GM19023 (cell line): Measurements from ENCODE around the gene ACTL6B.
"Not testable (repeated sequence)": the region's sequence is repeated elsewhere in the genome, so short reads cannot be mapped to it uniquely, and the experiment has no call there.

Source experiments
- ATAC-seq: cut with Tn5 transposase; IDR thresholded peaks from one replicate; pipeline ENCODE4 v1.9.1; 2021; ENCODE audit warnings: mild to moderate bottlenecking, moderate library complexity; ENCODE audit not compliant: unreplicated experiment

Gene ACTL6B

DNA sequence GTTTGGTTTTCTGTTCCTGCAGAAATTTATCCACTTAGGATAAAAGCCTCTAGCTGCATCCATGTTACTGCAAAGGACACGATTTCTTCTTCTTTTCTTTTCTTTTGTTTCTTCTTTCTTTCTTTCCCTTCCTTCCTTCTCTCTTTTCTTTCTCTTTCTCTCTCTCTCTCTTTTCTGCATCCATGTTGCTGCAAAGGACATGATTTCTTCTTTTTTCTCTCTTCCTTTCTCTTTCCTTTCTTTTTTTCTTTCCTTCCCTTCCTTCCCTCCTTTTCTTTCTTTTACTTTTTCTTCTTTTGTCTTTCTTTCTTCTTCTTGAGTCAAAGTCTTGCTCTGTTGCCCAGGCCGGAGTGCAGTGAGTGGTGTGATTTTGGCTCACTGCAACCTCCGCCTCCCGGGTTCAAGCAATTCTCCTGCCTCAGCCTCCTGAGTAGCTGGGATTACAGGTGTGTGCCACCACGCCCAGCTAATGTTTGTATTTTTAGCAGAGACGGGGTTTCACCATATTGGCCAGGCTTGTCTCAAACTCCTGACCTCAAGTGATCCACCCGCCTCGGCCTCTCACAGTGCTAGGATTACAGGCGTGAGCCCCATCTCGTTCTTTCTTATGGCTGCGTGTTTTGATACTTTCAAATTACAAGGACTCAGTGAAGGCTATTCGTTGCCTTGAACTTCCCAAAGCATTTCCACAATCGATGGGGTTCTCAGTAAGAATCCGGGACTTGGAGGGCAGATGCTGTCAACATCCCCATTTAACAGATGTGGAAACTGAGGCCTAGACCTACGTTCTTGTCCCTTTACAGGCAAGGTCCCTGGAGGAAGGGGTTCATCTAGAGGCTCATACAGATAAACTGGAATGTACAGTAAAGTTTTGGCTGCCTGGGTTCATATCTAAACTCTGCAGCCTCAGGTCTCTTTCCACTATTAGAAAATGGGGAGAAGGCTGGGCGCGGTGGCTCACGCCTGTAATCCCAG is 15.4 kb upstream of the ACTL6B start:
- ATAC-seq = no peak

GRCh38 chr7:100670074-100670473 is 13.8 kb upstream of the ACTL6B start:
- ATAC-seq = no peak

DNA sequence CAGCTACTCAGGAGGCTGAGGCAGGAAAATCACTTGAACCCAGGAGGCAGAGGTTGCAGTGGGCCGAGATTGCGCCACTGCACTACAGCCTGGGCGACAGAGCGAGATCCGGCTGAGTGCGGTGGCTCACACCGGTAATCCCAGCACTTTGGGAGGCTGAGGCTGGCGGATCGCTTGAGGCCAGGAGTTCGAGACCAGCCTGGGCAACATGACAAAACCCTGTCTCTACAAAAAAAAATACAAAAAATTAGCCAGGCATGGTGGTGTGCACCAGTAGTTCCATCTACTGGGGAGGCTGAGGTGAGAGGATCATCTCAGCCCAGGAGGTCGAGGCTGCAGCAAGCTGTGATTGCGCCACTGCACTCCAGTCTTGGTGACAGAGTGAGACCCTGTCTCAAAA is 12.9 kb upstream of the ACTL6B start:
- ATAC-seq = not testable (repeated sequence)

- no peak for ATAC-seq
These were observed 11.8 kb upstream of the ACTL6B start for GRCh38 chr7:100668069-100668449.

DNA sequence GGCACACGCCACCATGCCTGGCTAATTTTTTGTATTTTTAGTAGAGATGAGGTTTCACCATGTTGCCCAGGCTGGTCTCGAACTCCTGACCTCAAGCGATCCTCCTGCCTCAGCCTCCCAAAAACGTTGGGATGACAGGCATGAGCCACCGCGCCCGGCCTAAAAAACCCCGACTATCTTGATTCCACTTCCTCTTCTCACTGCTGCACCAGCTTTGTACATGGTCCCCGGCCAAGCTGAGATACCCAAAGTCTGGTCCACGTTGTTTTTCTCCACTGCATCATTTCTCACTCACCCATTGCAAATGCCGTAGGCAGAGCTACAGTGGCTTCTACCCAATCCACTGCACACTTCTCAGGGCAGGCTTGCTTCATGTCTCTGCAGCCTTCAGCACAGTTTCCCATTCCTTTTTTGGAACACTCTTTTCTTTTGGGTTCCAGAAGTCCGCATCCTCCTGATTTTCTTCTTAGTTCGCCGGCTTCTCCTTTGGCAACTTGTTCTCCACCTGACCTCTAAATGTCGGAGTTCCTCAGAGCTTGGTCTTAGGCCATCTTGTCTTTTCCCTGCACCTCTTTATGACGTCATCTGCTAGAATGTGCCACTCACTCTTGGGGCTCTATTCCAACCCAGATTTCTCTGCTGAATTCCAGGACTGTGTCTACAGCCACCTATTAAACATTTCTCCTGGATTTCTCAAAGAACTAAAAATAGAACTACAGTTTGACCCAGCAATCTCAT is 11.3 kb upstream of the ACTL6B start:
- no peak for ATAC-seq

- no peak for ATAC-seq
These were observed 9.0 kb upstream of the ACTL6B start for GRCh38 chr7:100665168-100665726.

- ATAC-seq = not testable (repeated sequence)
These were observed 6.0 kb upstream of the ACTL6B start for GRCh38 chr7:100662194-100662776.

DNA sequence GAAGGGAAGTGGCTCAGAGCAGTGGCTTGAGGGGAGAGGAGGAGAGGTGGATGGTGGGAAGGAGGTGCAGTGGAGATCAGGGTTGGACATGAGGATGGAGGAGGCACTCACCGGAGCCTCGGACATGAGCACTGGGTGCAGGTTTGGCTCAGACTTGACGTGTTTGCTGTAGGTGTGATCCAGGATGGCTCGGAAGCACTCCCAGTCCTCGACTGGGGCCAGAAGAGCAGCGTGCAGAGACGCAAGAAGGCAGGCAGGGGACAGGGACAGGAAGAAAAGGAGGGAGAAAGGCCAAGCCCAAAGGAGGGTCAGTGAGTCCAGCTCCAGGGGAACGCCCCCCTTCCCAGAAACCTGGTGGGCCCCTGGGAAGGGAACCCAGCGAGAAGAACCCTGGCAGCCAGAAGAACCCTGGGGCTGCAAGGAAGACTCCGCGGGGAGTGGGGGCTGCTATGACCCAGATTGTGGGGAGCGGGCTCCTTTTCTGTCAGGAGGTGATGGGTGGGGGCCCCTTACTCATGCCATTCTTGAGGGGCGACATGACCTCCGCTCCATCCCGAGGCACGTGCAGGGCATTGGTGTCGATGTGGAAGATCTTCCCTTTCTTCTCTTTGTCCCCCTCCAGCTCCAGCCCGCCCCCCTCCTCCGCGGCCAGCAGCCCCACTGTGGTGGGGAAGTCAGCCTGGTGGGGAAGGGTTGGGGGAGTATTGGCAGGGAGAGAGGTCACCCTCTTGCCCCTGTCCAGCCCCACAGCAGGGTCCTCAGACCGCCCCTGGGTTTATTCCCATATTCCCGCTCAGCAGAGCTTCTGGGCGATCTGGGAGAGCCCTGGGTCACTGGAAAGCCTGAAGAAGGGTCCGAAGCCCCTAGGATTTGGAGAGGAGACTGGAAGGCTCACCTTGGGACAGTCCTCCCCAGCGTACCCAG is 1.1 kb downstream of the ACTL6B start:
- ATAC-seq = no peak

- no peak for ATAC-seq
These were observed 6.3 kb downstream of the ACTL6B start for GRCh38 chr7:100649826-100650565.

DNA sequence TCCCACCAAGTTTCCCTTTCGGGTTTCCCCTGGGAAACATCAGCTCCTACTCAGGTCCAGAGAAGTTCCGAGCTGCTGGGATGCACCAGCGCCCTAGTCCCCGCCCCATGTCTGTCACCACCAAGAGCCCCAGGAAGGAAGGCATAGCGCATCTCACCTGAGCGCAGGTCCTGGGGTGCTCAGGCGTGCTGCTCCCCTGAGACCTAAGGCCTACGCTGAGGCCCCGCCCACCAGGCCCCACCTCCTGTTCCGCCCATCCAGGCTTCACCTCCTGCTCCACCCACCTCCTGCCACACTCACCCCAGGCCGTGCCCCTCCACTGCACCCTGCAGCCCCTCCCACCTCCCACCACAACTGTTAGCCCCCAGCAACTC is 13.7 kb downstream of the ACTL6B start:
- no peak for ATAC-seq

DNA sequence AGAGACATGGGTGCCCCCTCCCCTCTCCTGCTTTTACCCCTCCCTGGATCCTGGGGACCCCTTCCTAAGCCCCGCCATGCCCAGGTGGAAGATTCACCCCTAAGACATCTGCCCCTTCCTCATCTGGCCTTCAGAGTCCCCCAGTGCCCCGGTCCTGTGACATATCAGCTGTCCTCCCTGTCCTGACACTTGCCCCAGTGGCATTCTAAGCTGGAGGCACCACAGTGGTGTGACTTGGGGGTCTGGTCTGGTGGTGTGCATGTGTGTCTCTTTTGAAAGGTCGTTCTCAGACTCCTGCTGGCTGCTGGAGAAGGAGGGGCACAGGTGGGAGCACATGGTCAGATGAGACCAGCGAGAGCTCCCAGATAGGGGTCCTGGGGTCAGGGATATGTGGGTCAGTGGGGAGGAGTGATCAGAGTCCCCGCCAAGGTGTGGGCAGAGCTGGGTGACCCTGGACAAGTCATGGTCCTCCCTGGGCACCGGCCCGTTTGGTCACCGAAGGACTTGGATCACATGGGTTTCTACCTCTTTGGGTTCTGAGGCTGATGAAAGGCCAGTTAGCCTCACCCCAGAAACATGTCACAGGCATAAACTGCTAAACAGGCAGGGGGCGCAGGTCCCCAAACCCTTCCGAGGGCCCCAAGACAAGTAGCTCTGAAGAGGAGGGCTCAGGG is 14.3 kb downstream of the ACTL6B start:
- ATAC-seq = no peak

- no peak for ATAC-seq
These were observed 14.8 kb downstream of the ACTL6B start, which contains the start of gene TFR2 for GRCh38 chr7:100641463-100641859. Gene TFR2 (minus strand): TSS chr7:100641552. CDS start chr7:100641509, 43 bp downstream.

DNA sequence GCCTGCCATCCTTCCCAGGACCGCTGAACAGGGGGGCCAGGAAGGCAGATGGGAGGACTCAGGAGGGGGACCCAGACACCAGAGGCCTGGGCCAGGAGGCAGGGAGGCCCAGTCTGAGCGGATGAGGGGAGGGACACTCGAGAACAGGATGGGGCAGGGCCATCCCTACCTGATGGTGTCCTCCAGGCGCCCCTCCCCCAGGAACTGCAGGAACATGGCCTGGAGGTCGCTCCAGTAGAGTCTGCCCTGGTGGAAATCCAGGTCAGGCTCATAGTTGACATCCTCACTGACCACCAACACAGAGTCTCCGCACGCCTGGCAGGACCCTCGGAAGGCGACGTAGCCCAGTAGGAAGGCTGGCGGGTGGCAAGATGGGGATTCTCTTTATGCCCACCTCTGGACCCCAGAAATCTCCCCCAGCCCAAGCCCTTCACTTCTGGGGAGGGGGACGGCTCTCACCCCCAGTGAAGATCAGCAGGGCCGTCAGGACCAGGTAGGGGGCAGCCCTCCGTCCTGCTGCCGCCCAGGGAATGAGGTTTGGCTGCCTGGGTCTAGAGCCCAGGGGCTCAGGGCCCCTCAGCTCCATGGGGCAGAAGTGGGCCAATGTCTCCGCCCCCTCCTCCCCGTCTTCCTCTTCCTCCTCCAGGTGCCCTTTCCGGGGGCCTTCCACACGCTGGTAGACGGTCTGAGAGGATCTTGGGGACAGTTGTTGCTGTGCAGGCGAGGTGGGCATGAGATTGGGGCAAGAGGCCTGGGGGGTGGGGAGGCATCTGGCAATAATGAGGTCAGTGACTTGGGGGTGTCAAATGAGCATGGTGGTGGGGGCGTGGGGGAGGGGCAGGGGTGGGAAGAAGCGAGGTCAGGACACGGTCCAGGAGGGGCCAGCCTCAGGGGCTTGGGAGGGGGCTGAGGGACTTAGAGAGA is 15.5 kb downstream of the ACTL6B start:
- no peak for ATAC-seq

DNA sequence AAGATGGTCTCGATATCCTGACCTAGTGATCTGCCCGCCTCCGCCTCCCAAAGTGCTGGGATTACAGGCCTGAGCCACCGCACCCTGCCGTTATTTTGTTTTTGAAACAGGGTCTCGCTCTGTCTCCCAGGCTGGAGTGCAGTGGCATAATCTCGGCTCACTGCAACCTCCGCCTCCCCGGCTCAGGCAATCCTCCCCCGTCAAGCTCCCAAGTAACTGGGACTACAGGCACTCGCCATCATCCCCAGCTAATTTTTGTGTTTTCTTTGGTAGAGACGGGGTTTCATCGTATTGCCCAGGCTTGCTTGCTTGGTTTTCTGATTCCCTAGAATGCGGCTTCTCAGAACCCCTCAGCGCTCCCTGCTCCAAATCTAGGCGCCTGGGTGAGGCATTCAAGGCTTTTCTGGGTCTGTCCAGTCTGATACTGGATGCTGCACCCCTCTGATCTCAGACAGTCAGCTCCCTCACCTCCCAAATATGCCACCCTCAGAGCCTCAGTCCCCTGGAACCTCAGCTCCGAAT is 16.2 kb downstream of the ACTL6B start:
- ATAC-seq = no peak

DNA sequence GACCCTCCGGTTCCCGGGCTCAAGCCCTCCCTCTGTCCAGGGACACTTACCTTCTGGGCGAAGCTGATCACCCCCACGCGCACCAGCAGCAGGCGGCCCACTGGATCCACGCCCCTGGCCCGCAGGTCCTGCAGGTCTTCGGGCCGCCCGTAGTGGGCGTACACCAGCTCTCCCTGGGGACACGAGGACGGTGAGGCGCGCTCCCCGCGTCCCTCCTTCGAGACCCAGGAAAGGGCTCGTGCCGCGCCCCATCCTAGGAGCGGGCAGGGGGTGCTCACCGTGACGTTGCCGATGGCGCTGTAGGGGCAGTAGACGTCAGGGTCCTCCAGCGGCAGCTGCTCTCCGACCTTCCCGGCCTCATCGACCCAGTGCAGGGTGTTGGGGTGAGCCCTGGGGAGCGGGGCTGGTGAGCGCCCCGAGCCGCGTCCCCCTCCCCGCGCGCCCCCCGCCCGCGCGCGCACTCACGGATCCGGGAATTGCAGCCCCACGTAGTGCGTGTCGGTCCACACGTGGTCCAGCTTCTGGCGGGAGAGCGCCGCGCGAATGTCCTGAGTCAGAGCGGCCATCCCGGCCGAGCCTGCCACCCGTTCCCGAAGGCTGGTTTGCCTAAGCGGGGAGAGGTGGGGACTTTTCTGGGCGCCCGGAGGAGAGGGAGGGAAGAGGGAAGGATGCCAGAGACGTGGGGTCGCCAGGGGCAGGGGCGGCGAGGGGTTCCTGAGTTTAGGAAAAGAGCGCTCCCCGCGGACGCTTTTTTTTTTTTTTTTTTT is 23.1 kb downstream of the ACTL6B start:
- no peak for ATAC-seq

- ATAC-seq = no peak
These were observed 26.2 kb downstream of the ACTL6B start for GRCh38 chr7:100630066-100630465.
